Measurements from ENCODE around the gene TDRKH. TPM values are rescaled to one million over a fixed set of nuclear protein-coding genes. Genes with fewer than 3 reads are reported as not detected.
A peak's percentile ranks its signal among the peaks of the same experiment; 100 is the strongest.

Gene TDRKH
- total and polyA plus RNA-seq, 2 donors, result 6.5 to 11.3 TPM

DNA sequence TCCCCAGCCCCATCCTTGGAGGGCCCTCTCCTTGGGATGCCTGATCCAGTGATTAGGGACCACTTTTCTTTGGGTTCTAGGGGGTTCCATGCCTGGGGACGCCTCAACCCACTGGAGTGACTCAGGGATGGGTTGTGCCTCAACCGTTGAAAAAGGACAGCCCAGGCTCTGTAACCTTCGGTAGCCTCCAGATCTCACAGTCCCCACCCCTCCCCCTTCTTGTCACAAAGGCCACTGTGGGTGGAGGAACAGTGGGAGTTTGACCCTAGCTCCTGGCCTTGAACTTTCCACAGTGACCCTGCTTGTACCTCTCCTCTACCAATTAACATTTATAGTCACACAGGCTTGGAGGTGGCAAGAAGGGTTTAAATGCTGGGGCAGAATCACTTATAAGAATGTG lies 43.9 kb upstream of the TDRKH start:
- Histone ChIP-seq H3K4me1 (ENCODE audit: control insufficient read depth in 2 of 2, insufficient read depth in 2 of 2, low read length in 2 of 2) (peaks cover 71 to 85% of the 10 kb centered on the region in 2 donors), H3K27me3 (ENCODE audit: control insufficient read depth in 2 of 2, insufficient read depth in 1 of 2, low read length in 1 of 2) (peaks cover 15 to 26% of the 10 kb centered on the region in 2 donors), H3K36me3 (ENCODE audit: control insufficient read depth in 2 of 2, insufficient read depth in 2 of 2, low read length in 1 of 2) (no peaks in the 10 kb centered on the region), H3K27ac (ENCODE audit: low read depth in 1 of 2, low read length in 1 of 2) (no peak overlapping the region), H3K9me3 (ENCODE audit: control insufficient read depth in 2 of 2, insufficient read depth in 1 of 2, low read length in 1 of 2) (peaks cover 0 to under 1% of the 10 kb centered on the region in 2 donors), H3K4me3 (ENCODE audit: low read length in 2 of 2) (no peak overlapping the region)
- WGBS, result 61% methylated on average over 3 of the region's 3 CpGs
- DNase-seq (ENCODE audit: low read depth in 6 of 9, low spot score in 9 of 9), result no peak

DNA sequence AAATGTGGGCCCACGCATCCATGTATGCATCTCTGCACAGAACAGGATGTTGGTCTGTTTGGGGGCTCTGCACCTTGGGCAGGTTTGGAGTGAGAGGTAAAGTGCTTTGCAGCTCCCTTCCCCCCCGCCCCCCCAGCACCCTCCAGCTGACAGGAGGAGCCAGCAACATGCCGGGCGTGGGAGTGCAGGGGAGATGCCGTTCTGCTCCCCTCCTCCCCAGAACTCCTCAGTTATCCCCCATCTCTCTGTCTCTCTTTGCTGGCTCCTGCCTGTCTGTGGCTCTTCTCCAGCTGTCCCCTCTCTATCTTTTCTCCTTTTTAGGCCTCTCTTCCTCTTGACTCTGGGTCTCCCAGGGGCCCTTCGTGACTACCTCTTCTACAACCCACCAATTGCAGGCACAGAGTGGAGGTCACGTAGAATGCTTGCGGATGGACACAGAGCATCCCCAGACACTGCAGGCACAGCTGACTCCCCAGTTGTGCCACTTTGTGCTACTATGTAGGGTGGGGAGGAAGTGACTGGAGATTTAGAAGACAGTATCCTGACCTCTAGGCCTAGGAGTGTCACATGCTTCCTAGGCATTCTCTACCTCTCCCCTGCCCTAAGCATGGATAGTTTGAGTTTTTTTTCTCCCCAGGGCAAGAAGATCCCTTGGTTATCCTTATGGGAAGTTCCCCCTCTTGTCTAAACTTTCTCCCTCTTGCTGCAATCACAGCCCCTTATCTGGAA lies 43.0 kb upstream of the TDRKH start:
- Histone ChIP-seq H3K9me3 (ENCODE audit: control insufficient read depth in 2 of 2, insufficient read depth in 1 of 2, low read length in 1 of 2) (no peaks in the 10 kb centered on the region), H3K36me3 (ENCODE audit: control insufficient read depth in 2 of 2, insufficient read depth in 2 of 2, low read length in 1 of 2) (no peaks in the 10 kb centered on the region), H3K4me3 (ENCODE audit: low read length in 2 of 2) (no peak overlapping the region), H3K27me3 (ENCODE audit: control insufficient read depth in 2 of 2, insufficient read depth in 1 of 2, low read length in 1 of 2) (peaks cover 6 to 17% of the 10 kb centered on the region in 2 donors), H3K4me1 (ENCODE audit: control insufficient read depth in 2 of 2, insufficient read depth in 2 of 2, low read length in 2 of 2) (peaks cover 66 to 88% of the 10 kb centered on the region in 2 donors), H3K27ac (ENCODE audit: low read depth in 1 of 2, low read length in 1 of 2) (peak overlapping the region in 1 of 2 donors; percentile 43)
- DNase-seq (ENCODE audit: low read depth in 6 of 9, low spot score in 9 of 9), result no peak
- 91% methylated on average over 8 of the region's 8 CpGs for WGBS

DNA sequence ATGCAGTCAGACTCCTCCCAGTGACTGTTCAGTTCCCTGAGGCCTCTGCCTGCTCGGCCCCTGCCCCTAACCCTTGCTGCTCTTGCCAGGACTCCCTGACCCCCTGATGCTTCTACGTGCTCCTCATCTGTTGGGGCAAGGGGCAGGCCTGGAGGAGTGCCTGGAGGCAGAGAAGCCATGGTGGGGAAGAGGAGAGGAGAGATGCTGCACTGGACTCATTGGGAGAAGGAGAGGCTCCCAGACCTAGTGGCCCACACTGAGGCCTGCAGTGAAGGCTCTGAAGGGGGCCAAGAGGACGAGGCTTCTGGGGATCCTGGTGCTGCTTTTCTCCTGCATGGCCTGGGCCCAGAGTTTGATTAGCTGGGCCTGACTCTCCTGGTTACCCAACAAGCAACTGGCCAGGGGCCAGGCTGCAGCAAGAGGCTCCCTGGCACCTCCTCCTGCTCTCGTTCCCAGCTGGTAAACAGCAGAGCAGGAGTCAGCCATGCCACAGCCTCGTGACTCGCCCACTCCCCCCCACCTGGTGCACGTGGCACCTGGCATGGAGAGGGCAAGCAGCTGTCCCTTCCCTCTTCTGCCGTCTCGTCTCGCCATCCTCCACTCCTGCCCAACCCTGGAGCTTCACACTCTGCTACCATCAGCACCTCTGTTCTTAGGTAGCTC lies 42.1 kb upstream of the TDRKH start:
- Histone ChIP-seq H3K4me3 (ENCODE audit: low read length in 2 of 2) (no peak overlapping the region), H3K27ac (ENCODE audit: low read depth in 1 of 2, low read length in 1 of 2) (peak overlapping the region; percentile 15 to 74), H3K4me1 (ENCODE audit: control insufficient read depth in 2 of 2, insufficient read depth in 2 of 2, low read length in 2 of 2) (peaks cover 65 to 91% of the 10 kb centered on the region in 2 donors), H3K27me3 (ENCODE audit: control insufficient read depth in 2 of 2, insufficient read depth in 1 of 2, low read length in 1 of 2) (peaks cover under 1 to 8% of the 10 kb centered on the region in 2 donors), H3K9me3 (ENCODE audit: control insufficient read depth in 2 of 2, insufficient read depth in 1 of 2, low read length in 1 of 2) (no peaks in the 10 kb centered on the region), H3K36me3 (ENCODE audit: control insufficient read depth in 2 of 2, insufficient read depth in 2 of 2, low read length in 1 of 2) (no peaks in the 10 kb centered on the region)
- DNase-seq (ENCODE audit: low read depth in 6 of 9, low spot score in 9 of 9), result no peak
- 62% methylated on average over 10 of the region's 10 CpGs for WGBS

DNA sequence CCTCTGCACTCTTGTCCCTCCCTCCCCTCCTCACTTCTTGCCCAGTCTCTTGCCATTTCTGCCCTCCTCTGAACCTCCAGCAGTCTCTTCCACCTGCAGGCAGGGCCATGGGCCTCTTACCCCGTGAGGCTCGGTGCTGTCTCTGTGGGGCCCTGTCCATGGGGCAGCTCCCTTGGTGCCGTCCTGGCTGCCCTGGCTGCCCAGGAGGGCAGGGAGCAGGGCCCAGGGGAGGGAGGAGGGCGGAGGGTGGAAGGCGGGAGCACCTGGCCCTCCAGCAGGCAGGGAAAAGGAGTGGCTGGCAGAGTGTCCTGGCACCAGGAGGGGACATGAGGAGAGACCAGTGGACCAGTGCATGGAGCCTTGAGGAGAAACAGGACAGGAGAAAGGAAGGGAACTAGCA lies 41.3 kb upstream of the TDRKH start, which contains the start of gene RORC:
TSS of gene RORC (minus strand) at position 198 of the 400 bp plus-strand sequence. CDS start at position 160, 38 bp downstream.
- WGBS, result 95% methylated on average over 5 of the region's 5 CpGs
- peak within 1 kb of the TSS; percentile 3 to 87 for H3K27ac ChIP-seq (ENCODE audit: low read depth in 1 of 2, low read length in 1 of 2)
- H3K4me1 ChIP-seq (ENCODE audit: control insufficient read depth in 2 of 2, insufficient read depth in 2 of 2, low read length in 2 of 2), result peaks cover 64 to 91% of the 10 kb centered on the region in 2 donors
- no peaks in the 10 kb centered on the region for H3K9me3 ChIP-seq (ENCODE audit: control insufficient read depth in 2 of 2, insufficient read depth in 1 of 2, low read length in 1 of 2)
- H3K27me3 ChIP-seq (ENCODE audit: control insufficient read depth in 2 of 2, insufficient read depth in 1 of 2, low read length in 1 of 2), result no peaks in the 10 kb centered on the region
- no peak within 1 kb of the TSS for H3K4me3 ChIP-seq (ENCODE audit: low read length in 2 of 2)
- DNase-seq (ENCODE audit: low read depth in 6 of 9, low spot score in 9 of 9), result no peak
- no peaks in the 10 kb centered on the region for H3K36me3 ChIP-seq (ENCODE audit: control insufficient read depth in 2 of 2, insufficient read depth in 2 of 2, low read length in 1 of 2)

DNA sequence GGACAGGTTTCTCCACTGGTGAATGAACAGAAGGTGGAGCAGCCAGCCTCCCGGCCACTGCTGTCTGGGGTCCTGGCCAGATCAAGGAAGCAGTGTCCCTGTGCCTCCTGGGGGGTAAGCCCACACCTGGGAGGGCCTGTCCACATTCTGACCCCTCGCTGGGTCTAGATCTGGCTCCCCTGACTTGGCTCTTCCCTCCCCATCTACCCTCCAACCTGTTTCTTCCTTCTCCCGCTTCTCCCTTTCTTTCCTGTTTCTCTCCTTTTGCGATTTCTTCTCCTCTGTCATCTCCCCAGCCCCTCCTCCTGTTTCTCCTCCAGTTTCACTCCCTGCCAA lies 40.9 kb upstream of the TDRKH start:
- no peaks in the 10 kb centered on the region for H3K27me3 ChIP-seq (ENCODE audit: control insufficient read depth in 2 of 2, insufficient read depth in 1 of 2, low read length in 1 of 2)
- no peaks in the 10 kb centered on the region for H3K9me3 ChIP-seq (ENCODE audit: control insufficient read depth in 2 of 2, insufficient read depth in 1 of 2, low read length in 1 of 2)
- no peaks in the 10 kb centered on the region for H3K36me3 ChIP-seq (ENCODE audit: control insufficient read depth in 2 of 2, insufficient read depth in 2 of 2, low read length in 1 of 2)
- WGBS, result 98% methylated on average over 4 of the region's 4 CpGs
- no peak overlapping the region for H3K4me3 ChIP-seq (ENCODE audit: low read length in 2 of 2)
- no peak for DNase-seq (ENCODE audit: low read depth in 6 of 9, low spot score in 9 of 9)
- peaks cover 67 to 91% of the 10 kb centered on the region in 2 donors for H3K4me1 ChIP-seq (ENCODE audit: control insufficient read depth in 2 of 2, insufficient read depth in 2 of 2, low read length in 2 of 2)
- H3K27ac ChIP-seq (ENCODE audit: low read depth in 1 of 2, low read length in 1 of 2), result peak overlapping the region in 1 of 2 donors; percentile 3

DNA sequence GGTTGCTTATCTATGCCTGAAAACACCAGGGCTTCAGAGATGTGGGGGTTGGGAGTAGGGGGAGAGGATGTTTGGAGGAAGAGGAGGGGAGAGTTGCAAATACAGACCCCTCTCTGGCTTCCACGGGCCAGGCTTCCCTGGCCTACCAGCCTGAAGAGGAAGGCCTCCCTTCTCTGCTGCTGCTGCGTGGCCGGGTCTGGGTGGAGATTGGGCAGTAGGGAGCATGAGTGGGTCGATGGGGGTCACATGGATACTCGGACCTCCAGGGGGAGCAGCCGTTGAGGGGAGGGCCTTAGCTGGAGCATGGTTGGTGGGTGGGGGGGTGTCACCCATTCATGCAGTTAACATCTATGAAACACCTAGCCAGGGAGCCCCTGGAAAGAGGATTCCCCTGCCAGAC lies 39.8 kb upstream of the TDRKH start:
- no peaks in the 10 kb centered on the region for H3K27me3 ChIP-seq (ENCODE audit: control insufficient read depth in 2 of 2, insufficient read depth in 1 of 2, low read length in 1 of 2)
- 59% methylated on average over 6 of the region's 6 CpGs for WGBS
- no peak for DNase-seq (ENCODE audit: low read depth in 6 of 9, low spot score in 9 of 9)
- H3K9me3 ChIP-seq (ENCODE audit: control insufficient read depth in 2 of 2, insufficient read depth in 1 of 2, low read length in 1 of 2), result peaks cover 0 to 6% of the 10 kb centered on the region in 2 donors
- no peak overlapping the region for H3K4me3 ChIP-seq (ENCODE audit: low read length in 2 of 2)
- peaks cover 68 to 98% of the 10 kb centered on the region in 2 donors for H3K4me1 ChIP-seq (ENCODE audit: control insufficient read depth in 2 of 2, insufficient read depth in 2 of 2, low read length in 2 of 2)
- H3K27ac ChIP-seq (ENCODE audit: low read depth in 1 of 2, low read length in 1 of 2), result peak overlapping the region; percentile 87 to 92
- H3K36me3 ChIP-seq (ENCODE audit: control insufficient read depth in 2 of 2, insufficient read depth in 2 of 2, low read length in 1 of 2), result peaks cover 0 to under 1% of the 10 kb centered on the region in 2 donors

DNA sequence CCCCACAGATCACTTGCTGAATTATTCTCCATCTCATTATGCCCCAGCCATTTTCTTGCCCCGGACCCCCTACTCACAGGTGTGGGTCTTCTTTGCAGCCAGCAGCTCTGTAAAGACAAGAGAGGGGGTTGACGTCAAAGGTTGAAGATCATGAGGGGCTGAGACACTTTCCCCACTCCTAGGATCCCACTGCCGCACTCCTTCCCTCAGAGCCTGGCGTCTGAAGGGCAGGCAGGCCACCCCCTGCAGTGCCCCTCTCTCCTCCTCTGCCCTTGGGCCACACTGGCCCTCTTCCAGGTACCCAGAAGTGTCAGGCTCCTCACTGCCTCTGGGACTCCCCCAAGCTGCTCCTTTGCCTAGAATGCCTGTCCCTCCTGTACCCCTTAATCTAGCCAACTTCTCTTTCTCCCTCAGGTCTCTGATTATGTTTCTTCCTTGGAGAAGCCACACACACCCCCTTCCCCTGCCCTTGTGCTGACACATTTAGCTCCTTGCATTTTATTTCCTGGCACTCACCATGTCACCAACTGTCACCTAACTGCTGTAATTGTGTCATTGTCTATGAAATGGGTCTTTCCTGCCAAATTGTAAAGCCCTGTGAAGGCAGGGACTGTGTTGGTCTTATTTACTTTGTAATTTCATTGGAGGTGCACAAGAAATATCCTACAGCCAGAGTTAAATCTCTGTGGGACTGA lies 39.2 kb upstream of the TDRKH start:
- peaks cover 68 to 98% of the 10 kb centered on the region in 2 donors for H3K4me1 ChIP-seq (ENCODE audit: control insufficient read depth in 2 of 2, insufficient read depth in 2 of 2, low read length in 2 of 2)
- peak overlapping the region; percentile 87 to 92 for H3K27ac ChIP-seq (ENCODE audit: low read depth in 1 of 2, low read length in 1 of 2)
- no peaks in the 10 kb centered on the region for H3K27me3 ChIP-seq (ENCODE audit: control insufficient read depth in 2 of 2, insufficient read depth in 1 of 2, low read length in 1 of 2)
- H3K36me3 ChIP-seq (ENCODE audit: control insufficient read depth in 2 of 2, insufficient read depth in 2 of 2, low read length in 1 of 2), result peaks cover 0 to 3% of the 10 kb centered on the region in 2 donors
- H3K4me3 ChIP-seq (ENCODE audit: low read length in 2 of 2), result peak overlapping the region in 1 of 2 donors; percentile 5
- WGBS, result 36% methylated on average over 4 of the region's 4 CpGs
- DNase-seq (ENCODE audit: low read depth in 6 of 9, low spot score in 9 of 9), result peak in 1 of 9 donors; percentile 48
- peaks cover 0 to 6% of the 10 kb centered on the region in 2 donors for H3K9me3 ChIP-seq (ENCODE audit: control insufficient read depth in 2 of 2, insufficient read depth in 1 of 2, low read length in 1 of 2)

DNA sequence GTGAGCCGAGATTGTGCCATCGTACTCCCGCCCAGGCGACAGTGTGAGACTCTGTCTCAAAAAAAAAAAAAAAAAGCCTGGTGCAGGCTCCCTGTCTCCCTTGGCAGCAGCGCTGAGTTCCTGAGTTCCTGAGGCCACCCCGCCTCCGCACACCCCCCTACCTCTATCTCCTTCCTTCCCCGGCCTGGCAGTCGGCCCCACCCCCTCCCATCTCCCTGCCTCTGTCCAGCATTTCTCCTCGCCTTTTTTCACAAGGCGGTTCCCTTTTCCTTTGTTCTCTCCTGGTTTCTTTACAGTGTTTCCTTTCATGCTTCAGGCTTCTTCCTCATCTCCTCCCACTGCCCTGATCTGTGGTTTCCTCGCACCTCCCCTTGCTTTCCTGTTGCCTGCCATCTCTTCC lies 38.6 kb upstream of the TDRKH start:
- Histone ChIP-seq H3K36me3 (ENCODE audit: control insufficient read depth in 2 of 2, insufficient read depth in 2 of 2, low read length in 1 of 2) (peaks cover 1 to 3% of the 10 kb centered on the region in 2 donors), H3K4me3 (ENCODE audit: low read length in 2 of 2) (peak overlapping the region in 1 of 2 donors; percentile 5), H3K9me3 (ENCODE audit: control insufficient read depth in 2 of 2, insufficient read depth in 1 of 2, low read length in 1 of 2) (peaks cover 0 to 6% of the 10 kb centered on the region in 2 donors), H3K27me3 (ENCODE audit: control insufficient read depth in 2 of 2, insufficient read depth in 1 of 2, low read length in 1 of 2) (no peaks in the 10 kb centered on the region), H3K4me1 (ENCODE audit: control insufficient read depth in 2 of 2, insufficient read depth in 2 of 2, low read length in 2 of 2) (peaks cover 64 to 98% of the 10 kb centered on the region in 2 donors), H3K27ac (ENCODE audit: low read depth in 1 of 2, low read length in 1 of 2) (peak overlapping the region; percentile 87 to 92)
- WGBS, result 1% methylated on average over 12 of the region's 12 CpGs
- DNase-seq (ENCODE audit: low read depth in 6 of 9, low spot score in 9 of 9), result peak in 1 of 9 donors; percentile 49

DNA sequence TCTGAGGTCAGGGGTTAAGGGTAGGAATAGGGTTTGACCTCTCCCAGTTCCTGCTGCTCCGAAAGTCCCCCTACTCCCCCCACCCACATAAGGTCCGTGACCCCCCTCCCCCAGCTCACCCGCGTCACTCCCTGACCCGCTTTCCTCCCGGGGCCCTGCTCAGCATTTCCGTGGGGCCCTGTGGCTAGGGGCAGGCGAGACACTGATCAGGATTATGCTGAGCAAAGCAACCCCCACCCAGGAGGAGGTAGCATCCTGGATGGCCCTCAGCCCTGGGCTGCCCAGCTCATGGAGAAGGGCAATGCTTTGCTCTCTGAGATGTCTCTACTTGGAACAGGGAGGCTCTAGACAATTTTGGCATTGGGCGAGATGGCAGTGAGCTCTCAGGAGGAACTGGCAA lies 37.6 kb upstream of the TDRKH start:
- peaks cover 3 to 8% of the 10 kb centered on the region in 2 donors for H3K36me3 ChIP-seq (ENCODE audit: control insufficient read depth in 2 of 2, insufficient read depth in 2 of 2, low read length in 1 of 2)
- H3K4me1 ChIP-seq (ENCODE audit: control insufficient read depth in 2 of 2, insufficient read depth in 2 of 2, low read length in 2 of 2), result peaks cover 57 to 98% of the 10 kb centered on the region in 2 donors
- DNase-seq (ENCODE audit: low read depth in 6 of 9, low spot score in 9 of 9), result no peak
- 21% methylated on average over 9 of the region's 9 CpGs for WGBS
- H3K27ac ChIP-seq (ENCODE audit: low read depth in 1 of 2, low read length in 1 of 2), result peak overlapping the region; percentile 56 to 92
- H3K27me3 ChIP-seq (ENCODE audit: control insufficient read depth in 2 of 2, insufficient read depth in 1 of 2, low read length in 1 of 2), result no peaks in the 10 kb centered on the region
- H3K9me3 ChIP-seq (ENCODE audit: control insufficient read depth in 2 of 2, insufficient read depth in 1 of 2, low read length in 1 of 2), result peaks cover 0 to 6% of the 10 kb centered on the region in 2 donors
- peak overlapping the region; percentile 18 to 28 for H3K4me3 ChIP-seq (ENCODE audit: low read length in 2 of 2)
